Measurements from ENCODE around the gene RPL13. TPM values are rescaled to one million over a fixed set of nuclear protein-coding genes. Genes with fewer than 3 reads are reported as not detected.

Gene RPL13
- polyA plus RNA-seq, 12 donors = 1,406 to 4,683 (median 3,152) TPM

DNA sequence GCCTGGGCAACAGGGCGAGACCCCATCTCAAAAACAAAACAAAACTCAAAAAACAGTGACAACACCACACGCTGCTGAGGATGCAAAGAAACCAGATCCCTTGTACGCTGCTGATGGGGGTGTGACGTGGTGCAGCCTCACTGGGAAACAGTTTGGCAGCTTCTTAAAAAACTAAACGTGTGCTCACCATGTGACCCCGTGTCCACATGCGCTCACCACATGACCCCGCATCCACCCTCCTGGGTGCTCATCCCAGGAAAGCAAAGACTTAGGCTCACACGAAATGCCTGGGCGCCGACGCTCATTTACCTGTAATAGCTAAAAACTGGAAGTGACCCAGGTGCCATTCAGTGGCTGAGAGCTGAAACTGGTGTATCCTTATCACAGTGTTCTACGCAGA lies 19.9 kb upstream of the RPL13 start:
- DNase-seq = no peak

DNA sequence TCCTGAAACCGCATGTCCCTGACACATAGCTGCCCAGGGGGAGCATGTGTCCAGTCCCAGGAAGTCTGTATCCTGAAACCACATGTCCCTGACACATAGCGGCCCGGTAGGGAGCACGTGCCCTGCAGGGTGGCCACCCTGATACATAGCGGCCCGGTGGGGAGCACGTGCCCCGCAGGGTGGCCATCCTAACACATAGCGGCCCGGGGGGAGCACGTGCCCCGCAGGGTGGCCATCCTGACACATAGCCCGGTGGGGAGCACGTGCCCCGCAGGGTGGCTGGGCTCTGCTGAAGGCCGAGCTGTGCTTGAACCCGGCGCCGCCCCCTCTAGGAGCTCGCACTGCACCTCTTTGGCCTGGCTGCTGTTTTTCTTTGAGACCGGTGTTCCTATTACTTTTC lies 18.7 kb upstream of the RPL13 start:
- no peak for DNase-seq

DNA sequence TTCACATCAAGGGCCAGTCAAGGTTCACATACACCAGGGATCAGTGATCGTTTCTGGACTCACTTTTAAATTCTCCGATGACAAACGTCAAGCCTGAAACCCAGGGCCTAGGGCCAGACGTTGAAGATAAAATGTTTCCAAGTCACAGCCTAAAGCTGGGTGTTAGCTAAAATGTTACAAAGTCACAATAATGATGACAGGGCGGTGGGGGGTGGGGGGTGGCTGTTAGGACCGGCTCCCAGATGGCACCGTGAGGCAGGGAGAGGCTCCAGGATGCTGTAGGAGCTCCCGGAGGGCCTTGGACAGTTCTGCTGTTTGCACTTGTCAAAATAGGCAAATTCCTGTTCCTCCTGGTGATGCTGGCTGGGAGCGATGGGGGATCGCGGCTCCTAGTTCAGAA lies 16.4 kb upstream of the RPL13 start:
- DNase-seq = no peak

DNA sequence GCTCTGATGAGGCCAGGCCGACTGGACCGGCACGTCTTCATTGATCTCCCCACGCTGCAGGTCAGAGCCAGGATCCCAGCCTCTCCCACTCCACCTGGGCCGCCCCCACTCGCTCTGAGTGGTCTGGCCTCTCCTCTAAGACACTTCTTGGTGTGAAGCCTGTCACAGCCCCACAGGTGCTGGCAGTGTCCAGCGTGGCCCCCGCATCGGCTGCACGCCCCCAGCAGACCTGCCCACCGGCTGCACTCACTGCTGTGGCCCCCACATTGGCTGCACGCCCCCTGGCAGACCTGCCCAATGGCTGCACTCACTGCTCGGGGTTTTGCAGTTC lies 15.8 kb upstream of the RPL13 start:
- no peak for DNase-seq

DNA sequence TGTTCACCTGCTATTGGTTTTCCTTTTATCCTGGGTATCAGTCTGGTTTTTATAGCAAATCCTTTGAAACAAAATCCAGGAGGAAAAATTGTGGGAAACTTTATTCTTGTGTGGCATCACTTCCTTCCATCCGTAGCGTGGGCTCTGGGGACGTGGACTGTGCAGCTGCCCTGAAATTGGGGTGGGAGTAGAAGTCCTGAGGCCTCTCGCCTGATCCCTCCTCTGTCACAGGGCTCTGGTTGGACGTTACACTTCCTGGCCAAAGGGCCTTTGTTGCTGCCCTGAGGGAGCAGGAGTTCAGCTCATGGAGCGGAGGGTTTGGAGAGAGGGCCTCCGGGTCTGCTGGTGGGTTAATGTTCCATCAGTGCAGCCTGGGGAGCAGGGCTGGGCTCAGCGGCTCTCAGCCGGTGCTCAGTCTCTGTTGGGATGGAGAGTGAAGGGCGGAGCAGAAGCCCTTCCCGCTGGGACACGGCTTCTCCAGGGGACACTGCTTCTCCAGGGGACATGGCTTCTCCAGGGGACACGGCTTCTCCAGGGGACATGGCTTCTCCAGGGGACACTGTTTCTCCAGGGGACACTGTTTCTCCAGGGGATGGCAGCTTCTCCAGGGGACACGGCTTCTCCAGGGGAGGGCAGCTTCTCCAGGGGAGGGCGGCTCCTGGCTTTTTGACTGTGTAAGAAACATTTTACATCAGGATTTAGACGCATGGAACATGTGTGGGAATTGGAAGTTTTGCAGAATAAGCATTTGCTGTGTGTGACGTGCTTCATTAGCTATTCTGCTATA lies 15.2 kb upstream of the RPL13 start:
- DNase-seq = no peak

DNA sequence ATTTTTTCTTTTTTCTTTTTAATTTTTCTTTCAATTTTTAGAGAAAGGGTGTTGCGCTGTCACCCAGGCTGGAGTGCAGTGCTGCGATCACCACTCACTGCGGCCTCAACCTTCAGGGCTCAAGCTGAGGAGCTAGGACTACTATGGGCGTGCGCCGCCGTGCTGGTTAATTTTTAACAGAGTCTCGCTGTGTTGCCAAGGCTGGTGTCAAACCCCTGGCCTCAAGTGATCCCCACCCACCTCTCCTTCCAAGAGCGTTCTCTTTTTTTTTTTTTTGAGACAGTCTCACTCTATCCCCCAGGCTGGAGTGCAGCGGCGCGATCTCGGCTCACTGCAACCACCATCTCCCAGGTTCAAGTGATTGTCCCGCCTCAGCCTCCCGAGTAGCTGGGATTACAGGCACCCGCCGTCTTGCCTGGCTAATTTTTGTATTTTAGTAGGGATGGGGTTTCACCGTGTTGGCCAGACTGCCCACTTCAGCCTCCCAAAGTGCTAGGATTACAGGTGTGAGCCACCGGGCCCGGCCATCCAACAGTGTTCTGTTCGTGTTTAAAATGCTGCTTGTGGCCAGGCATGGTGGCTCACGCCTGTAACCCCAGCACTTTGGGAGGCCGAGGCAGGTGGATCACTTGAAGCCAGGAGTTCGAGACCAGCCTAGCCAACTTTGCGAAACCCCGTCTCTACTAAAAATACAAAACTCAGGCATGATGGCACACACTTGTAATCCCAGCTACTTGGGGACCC lies 14.5 kb upstream of the RPL13 start:
- no peak for DNase-seq

DNA sequence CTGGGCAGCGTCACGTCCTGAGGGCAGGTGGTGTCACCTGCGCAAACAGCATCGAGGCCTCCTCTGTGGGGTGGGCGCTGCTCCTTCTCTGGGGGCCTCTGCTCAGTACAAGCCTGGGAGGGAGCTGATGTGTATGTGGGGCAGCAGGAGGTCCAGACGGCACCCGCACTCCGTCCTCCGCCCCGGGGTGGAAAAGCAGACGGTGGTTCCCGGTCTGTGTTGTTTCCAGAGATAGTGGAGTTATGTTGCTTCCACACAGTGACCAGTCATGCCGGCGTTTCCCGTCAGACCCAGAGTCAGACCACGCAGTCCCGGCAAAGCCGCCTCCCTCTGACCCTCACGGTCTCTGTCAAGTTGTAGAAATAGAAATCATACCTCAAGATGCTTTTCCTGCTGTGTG lies 13.7 kb upstream of the RPL13 start:
- DNase-seq = no peak

DNA sequence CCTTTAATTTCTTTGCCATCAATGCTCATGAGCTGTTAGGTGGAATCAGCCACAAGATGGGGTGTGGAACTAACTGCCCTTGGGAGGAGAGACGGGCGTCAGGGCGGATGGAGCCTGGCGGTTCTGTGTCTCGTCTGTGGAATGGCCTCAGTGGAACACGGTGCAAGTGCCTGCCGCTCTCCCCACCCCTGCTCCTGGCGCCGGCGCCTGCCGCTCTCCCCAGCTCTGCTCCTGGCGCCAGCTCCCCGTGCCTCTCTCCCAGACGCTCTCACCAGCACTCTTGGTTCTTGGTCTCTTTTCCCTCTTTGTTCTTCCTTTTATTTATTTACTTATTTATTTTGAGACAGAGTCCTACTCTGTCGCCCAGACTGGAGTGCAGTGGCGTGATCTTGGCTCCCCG lies 13.2 kb upstream of the RPL13 start:
- no peak for DNase-seq

DNA sequence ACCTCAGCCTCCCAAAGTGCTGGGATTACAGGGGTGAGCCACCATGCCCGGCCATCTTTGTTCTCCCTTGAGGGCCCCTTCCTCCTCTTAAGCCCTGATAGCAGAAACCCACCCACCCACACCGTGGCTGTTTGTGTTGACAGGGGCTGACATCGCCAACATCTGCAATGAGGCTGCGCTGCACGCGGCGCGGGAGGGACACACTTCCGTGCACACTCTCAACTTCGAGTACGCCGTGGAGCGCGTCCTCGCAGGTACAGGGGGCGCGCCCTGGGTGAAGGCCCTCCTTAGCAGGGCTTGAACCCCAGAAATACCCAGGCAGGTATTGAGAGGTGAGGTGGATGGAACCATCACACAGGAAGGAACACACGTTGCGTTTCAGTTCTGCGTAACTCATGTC lies 12.6 kb upstream of the RPL13 start:
- no peak for DNase-seq

DNA sequence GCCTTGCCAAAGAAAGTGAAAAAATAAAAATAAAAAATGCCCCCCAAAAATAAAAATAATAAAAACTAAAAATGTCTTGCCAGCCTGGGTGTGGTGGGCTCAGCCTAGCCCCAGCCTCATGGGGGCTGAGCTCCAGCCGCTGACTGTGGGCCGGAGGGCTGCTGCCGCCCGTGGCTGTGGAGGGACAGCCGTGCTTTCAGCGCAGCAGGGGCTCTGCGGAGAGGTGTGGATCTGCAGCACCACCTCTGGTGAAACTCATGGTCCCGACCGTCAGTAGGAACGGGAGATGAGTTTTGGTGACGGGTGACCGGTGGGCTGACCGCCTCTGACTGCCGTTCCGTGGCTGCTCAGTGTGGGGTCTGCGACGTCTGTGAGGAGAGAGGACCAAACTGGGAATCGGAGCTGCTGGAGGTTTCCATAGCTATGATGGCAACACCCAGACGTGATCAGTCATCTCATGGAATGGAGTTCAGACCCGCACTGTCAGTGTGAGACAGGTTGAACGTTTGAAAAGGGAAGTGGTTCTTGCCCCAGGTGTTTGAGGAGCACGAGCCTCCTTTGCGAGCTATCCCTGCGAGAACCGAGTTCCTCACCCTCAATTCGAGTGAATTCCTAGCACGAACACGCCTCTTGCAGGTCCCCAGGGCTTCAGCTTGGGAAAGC lies 12.0 kb upstream of the RPL13 start:
- DNase-seq = no peak

DNA sequence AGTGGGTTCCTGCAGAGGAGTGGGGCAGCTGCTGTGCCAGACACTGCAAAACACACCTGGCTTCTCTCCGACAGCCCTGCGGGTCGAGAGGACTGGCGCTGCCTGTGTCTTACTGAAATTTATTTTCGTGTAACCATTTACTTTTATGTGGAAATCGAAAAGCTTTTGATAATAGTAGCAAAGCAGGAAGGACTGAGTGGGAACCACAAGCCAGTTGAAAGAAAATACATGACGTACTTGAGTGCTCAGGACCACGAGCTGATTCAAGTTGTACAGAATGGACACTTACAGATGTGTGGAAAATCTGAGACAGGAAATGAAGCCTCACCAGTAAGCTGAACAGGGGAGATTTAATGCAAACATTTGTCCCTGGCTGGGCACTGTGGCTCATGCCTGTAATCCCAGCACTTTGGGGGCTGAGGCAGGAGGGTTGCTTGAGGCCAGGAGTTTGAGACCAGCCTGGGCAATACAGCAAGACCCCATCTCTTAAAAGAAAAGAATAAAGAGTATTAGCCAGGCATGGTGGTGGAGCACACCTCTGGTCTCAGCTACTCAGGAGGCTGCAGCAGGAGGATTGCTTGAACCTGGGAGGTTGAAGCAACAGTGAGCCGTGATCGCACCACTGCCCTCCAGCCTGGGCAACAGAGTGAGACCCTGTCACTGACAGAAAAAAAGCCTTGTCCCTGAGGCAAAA lies 11.3 kb upstream of the RPL13 start:
- DNase-seq = no peak

DNA sequence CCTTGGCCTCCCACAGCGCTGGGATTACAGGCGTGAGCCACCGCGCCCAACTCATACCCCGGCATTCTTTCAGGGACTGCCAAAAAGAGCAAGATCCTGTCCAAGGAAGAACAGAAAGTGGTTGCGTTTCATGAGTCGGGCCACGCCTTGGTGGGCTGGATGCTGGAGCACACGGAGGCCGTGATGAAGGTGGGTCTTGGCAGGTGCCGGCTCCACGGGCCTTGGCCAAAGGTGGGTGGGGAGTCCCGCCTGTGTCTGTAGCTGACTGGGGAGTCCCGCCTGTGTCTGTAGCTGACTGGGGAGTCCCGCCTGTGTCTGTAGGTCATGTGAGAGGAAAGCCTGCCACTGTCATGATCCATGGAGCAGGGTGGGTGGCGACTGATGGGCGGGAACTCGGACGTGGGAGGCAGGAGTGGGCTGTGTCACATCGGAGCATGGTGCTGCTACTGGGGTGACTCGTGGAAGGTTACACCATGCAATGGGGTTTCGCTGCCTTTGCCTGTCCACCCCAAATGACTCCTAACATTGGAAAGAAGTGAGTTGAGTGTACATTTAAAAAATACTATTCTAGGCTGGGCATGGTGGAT lies 10.0 kb upstream of the RPL13 start:
- DNase-seq = no peak

DNA sequence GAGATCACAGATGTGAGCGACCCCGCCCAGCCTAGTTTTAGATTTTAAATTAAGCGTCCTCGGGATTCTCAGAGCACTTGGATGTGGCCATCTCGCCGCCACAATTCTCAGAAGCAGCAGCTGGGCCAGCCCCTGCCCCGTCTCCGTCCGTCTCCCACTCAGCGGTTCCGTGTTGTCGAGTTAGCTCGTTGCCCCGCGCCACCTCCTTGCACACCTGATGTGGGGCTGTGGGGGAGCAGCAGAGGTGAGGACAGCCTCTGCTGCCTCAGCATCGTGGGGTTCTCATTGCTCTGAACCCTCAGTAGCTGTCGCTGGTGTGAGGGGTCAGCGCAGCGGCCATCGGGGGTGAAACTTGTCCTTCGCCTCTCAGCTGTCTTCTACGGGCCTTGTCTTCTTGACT lies 8.2 kb upstream of the RPL13 start:
- no peak for DNase-seq

DNA sequence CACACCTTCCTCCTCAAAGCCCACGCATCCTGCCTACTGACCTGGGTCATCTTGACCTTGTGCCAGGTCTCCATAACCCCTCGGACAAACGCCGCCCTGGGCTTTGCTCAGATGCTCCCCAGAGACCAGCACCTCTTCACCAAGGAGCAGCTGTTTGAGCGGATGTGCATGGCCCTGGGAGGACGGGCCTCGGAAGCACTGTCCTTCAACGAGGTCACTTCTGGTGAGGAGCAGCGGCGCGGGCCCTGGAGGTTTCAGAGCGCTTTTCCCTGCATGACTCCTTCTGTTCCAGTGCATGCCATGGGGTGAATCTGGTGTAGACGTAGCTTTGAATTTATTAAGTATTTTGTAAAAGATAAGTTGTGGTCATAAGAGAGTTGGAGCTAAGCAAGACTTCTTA lies 7.6 kb upstream of the RPL13 start:
- DNase-seq = no peak

DNA sequence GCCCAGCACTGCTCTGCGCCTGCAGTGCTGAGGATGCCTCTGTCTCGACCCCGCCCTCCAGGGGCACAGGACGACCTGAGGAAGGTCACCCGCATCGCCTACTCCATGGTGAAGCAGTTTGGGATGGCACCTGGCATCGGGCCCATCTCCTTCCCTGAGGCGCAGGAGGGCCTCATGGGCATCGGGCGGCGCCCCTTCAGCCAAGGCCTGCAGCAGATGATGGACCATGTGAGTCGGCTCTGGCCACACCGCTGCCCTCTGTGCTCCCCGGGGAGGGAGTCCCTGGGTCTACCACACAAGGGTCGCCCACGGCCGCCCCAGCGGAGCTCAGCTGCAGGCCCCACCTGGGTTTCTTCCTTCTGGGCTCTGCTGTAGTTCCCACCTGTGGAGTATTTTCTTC lies 6.7 kb upstream of the RPL13 start:
- DNase-seq = no peak

DNA sequence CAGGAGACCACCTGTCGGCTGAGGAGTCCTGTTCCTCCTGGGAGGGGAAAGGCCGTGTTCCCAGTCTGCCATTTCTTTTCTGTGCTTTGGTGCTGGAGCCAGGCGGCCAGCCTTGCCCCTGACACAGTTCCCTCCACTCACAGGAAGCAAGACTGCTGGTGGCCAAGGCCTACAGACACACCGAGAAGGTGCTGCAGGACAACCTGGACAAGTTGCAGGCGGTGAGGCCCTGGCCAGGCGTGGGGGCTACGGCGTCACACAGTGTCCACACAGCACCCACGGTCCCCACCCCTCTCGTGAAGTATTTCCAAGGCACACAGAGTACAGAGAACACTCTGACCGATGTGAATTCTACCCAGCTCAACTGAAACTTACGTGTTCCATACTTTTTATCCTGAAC lies 6.1 kb upstream of the RPL13 start:
- no peak for DNase-seq

DNA sequence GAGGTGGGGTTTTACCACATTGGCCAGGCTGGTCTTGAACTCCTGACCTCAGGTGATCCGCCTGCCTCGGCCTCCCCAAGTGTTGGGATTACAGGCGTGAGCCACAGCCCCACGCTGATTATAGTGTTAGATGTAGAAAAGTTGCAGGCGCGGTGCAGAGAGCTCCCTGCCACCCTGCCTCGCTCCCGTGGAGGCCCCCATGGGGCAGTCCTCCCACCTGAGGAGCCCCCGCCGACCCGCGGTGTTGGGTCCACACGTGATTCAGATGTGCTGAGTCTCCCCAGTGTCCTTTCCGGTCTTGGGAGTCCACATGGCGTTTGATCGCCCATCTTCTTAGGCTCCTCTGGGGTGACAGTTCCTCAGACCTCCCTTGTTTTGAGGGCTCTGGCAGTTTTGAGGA lies 5.2 kb upstream of the RPL13 start:
- DNase-seq = no peak

DNA sequence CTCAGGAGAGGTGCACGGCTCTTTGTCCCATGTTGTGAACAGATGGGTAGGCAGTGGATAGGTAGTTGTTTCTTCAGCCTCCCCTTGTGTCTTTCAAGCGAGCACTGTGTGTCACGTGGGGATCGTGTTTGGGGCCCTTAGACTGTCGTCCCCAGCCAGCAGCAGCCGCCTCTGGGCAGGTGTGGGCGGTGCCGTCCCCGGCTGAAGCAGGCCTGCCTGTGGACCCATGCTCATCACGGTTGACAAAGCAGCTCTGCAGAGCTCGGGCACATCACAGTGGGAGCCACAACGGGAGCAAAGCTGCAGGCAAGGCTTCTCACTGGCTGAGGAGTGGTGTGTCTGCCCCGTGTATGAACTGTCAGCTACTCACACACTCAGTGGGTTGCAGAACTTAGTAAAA lies 4.7 kb upstream of the RPL13 start:
- DNase-seq = no peak

DNA sequence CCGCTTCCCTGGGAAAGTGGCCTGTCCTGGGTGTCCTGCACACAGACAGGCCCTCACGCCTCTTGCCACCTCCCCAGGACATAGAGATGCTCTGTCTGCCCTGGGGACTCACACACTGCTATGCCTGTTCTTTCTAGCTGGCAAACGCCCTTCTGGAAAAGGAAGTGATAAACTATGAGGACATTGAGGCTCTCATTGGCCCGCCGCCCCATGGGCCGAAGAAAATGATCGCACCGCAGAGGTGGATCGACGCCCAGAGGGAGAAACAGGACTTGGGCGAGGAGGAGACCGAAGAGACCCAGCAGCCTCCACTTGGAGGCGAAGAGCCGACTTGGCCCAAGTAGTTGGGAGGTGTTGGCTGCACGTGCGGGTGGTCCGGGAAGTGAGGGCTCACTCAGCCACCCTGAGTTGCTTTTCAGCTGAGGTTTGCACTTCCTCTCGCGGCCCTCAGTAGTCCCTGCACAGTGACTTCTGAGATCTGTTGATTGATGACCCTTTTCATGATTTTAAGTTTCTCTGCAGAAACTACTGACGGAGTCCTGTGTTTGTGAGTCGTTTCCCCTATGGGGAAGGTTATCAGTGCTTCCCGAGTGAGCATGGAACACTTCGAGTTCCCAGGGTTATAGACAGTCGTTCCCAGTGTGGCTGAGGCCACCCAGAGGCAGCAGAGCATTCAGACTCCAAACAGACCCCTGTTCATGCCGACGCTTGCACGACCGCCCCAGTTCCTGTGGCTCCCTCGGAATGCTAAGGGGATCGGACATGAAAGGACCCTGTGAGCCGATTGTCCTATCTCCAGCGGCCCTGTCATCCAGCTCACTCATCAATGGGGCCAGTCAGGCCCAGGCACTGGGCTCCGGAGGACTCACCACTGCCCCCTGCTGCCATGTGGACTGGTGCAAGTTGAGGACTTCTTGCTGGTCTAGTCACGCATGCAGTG lies 3.5 kb upstream of the RPL13 start:
- peak; percentile 58 for DNase-seq

DNA sequence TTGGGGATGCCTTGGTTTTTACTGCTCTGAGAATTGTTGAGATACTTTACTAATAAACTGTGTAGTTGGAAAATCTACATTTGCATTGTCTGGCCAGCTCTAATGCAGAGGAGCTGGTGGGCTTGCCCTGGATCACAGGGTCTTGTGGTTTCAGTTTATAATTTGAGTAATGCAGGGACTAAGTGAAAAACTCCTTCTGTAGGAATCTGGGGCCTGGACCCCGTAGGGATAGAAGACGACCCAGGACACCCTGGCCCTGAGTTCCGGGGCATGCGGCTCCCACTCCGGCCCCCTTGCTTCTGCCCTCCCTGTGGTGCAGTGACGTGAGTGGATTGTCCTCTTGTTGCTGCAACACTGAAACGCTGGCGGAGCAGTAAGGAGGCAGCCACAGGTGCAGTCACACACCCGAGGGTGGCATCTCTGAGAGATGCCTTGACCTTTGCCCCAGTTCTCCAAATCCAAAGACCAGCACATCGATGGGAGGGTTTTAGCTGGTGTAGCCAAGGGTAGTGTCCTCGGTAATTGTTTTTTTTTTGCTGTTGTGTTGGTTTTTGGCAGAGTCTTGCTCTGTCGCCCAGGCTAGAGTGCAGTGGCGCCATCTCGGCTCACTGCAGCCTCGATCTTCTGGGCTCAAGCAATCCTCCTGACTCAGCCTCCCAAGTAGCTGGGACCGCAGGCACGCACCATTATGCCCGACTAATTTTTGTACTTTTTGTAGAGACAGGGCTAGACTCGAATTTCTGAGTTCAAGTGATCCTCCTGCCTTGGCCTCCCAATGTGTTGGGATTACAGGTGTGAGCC lies 2.6 kb upstream of the RPL13 start:
- DNase-seq = no peak

All from muscle of arm (tissue), 12 donors.